SIG-M5 (cell line): ENCODE data around the gene ZNF20.

ENCODE experiments used
- DNase-seq: peaks from one replicate; lab custom pipeline; 2025; lab: John Stamatoyannopoulos, UW

Gene ZNF20

GRCh38 chr19:12139885-12140544 lies at the start of gene ZNF20:
Gene ZNF20 (minus strand): TSS chr19:12140350. CDS start chr19:12140182, 168 bp downstream.
- no peak for DNase-seq

GRCh38 chr19:12187625-12188024 lies 47.5 kb upstream of the ZNF20 start:
- DNase-seq = no peak

DNA sequence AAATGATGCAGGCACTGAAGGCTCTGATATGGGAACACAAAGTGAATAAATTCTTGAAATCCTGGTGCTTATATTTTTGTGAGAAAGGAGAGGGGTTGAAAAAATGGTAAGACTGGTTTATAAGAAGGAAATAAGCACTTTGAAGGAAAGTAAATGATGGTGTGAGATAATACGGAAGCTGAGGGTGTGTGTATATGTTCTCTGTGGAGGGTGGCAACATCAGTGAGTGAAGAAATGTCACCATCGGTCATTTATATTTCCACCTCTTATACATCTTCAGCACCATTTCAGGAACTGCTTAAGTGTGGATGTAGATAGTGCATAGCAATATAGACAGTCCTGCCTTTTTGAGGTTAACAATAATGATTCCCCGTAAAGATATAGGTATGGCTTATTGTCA lies 40.2 kb upstream of the ZNF20 start:
- DNase-seq = no peak

DNA sequence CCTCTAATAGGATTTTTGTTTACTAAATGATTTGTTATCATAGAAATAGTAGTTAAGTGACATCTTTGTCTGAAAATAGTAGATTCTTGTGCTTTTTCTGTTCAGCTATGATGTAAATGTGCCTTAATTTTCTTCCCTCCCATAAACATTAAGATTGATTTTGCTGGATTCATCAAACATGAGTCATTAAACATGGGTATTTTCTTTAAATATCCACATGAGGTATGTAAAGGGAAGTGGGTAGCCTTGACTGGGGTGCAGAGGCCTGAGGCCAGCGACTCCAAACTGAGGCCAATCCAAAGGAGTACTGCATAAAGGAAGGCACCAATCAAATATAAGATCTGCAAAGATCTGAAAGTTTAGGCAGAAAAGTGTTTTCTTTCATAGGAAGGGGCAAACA lies 26.5 kb upstream of the ZNF20 start:
- DNase-seq = no peak

- DNase-seq = no peak
Observed at GRCh38 chr19:12163826-12164225, 23.7 kb upstream of the ZNF20 start.

DNA sequence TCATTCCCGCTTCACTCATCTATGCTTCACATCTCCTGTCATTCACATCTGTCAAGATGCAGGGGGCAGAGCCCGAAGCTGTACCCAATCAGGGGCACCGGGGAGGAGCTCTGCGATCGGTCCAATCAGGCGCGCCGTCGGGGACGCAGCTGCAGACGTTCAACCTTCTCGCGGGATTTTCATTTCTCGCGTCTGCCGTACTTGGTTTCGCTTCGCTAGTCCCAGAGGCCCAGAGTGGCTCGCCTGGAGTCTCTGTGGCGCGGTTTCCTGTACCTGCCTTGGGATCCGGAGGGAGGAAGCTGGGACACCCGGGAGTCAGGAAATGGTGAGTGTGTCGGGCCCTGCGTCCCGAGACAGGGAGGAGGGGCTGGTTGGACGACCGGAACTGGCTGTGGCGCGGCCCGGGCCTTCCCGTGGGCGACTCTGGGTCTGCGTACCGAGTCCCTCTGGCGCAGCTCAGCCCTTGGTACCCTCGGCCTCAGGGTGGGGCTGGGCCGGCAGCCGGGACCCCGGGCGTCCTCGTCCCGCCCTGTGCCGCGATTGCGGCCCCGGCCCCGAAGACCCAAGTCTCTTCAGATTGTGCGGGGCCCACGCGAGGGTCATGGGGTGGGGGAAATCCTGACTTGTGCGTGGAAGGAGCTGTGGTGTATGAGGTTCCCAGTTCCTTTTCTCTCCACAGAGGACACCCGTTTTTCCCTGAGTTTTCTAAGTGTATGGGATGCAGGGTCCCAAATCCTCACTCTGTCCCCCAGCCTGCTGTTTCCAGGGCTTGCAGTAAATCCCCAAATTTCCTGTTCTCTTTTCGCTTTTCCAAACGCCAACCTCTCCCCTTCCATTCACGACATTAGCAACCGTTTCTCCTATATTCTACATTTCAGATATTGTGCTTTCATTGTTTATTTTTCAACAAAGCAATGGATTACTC lies 23.0 kb upstream of the ZNF20 start, which contains the start of gene ZNF136:
Gene ZNF136 (plus strand): TSS at position 215 of the 925 bp plus-strand sequence. CDS start 108 bp downstream, at position 323.
- DNase-seq = no peak

- DNase-seq = no peak
Observed at GRCh38 chr19:12162513-12162881, 22.3 kb upstream of the ZNF20 start.

- DNase-seq = no peak
Observed at GRCh38 chr19:12159773-12160414, 19.7 kb upstream of the ZNF20 start.

- DNase-seq = no peak
Observed at GRCh38 chr19:12156223-12157058, 16.3 kb upstream of the ZNF20 start, which contains the start of gene ZNF625. Gene ZNF625 (minus strand): TSS chr19:12156734. CDS start chr19:12156558, 176 bp downstream.

- no peak for DNase-seq
Observed at GRCh38 chr19:12155324-12155860, 15.2 kb upstream of the ZNF20 start.

DNA sequence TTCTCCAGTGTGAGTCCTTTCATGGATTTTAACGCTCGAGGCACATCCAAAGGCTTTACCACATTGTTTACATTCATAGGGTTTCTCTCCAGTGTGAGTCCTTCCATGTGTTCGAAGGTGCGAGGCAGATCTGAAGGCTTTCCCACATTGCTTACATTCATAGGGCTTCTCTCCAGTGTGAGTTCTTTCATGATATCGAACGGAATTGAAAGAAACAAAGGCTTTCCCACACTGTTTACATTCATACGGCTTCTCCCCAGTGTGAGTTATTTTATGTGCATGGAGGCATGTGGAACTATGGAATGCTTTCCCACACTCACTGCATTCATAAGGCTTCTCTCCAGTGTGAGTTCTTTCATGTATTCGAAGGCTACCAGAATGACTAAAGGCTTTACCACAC lies 5.2 kb upstream of the ZNF20 start:
- no peak for DNase-seq

GRCh38 chr19:12141405-12141736 lies 1.2 kb upstream of the ZNF20 start:
- DNase-seq = no peak

DNA sequence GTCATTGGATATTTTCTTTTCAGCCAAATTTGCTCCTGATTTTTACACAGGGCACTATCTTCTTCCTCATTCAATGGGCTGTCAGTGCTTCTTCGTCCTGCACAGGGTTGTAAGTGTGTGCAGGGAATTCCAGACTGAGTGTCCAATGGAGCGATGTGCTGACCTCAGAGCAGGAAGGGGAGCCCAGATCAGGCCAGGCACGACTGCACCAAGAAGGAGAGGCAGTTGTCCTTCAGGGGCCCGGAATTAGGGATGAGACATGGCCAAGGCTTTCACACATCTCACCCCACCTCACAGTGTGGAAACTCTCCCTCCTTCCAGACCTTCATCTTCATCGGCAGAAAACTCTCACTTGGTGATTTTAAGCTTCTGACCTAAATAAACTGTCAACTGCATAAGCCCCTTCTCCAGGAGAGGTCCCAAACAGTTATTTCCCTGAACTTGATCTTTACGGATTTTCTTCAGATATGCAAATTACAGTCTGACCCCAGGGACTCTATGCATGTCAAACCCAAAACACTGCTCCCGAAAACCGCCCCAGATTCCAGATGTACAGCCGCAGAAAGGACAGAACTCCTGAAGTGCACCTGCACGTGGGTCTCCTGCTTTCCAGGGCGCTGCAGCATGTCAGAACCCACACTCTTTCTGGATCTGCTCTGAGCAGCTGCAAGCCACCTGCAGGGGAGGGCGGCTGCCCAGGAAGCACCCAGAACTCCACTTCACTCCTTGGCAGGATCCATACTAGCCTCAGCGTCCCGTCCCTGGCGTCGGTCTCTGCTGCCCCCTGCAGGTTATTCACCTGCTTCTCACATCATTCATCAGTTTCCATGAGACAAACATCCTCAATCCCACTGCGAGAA lies 625 bp upstream of the ZNF20 start:
- DNase-seq = no peak

DNA sequence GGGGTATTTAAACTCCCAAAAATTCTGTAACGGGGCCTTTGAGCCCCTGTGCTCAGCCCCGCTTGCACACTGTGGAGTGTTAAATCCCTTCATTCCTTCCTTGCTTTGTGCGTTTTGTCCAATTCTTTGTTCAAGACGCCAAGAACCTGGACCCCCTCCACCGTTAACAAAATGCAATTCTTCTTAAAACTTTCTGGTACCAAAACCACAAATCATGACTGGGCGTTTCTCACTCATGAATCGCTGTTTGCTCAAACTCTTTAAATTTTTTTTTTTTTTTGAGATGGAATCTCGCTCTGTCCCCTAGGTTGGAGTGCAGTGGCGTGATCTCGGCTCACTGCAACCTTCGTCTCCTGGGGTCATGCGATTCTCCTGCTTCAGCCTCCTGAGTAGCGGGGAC lies 881 bp downstream of the ZNF20 start:
- no peak for DNase-seq

DNA sequence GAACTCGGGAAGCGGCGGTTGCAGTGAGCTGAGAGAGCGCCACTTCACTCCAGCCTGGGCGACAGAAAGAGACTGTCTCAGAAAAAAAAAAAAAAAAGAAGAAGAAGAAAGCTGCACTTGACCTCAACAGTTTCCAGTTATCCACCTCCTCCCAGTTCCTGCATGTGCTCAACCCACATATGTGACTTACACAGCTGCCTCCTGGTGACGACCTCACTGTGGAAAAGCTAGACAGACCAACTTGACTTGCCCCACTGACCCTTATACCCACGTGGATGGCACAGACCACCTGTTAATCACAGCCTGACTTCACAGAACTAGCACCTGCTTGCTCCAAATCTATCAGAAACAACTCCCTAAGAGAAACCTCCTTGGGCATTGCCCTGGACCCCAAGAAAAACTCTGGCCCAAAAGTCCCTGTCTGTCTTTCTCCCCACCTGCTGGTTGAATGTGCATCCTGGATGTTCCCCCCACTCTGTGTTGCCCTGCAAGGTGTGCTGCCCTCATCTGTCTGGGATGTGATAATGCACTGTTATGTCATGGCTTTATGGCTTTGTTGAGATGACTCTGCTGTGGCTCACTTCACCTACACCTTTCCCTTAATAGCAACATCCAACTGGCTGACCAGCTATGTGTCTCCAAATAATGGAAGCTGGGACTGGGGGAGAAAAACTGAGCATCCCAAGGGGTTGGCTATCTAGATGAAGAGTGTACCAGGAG lies 2.8 kb downstream of the ZNF20 start:
- DNase-seq = no peak

DNA sequence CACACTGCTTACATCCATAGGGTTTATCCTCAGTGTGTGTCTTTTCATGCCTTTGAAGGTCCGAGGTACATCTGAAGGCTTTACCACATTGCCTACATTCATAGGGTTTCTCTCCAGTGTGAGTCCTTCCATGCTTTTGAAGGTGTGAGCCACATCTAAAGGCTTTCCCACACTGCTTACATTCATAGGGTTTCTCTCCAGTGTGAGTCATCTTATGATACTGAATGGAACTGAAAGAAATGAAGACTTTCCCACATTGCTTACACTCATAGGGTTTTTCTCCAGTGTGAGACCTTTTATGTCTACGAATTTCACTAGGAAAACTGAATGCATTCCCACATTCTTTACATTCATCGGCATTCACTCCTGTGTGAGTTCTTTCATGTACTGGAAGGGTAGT lies 7.1 kb downstream of the ZNF20 start:
- DNase-seq = no peak

- no peak for DNase-seq
Observed at GRCh38 chr19:12126707-12127106, 13.4 kb downstream of the ZNF20 start.

GRCh38 chr19:12117201-12117970 lies 22.8 kb downstream of the ZNF20 start:
- DNase-seq = no peak

GRCh38 chr19:12113121-12113520 lies 27.0 kb downstream of the ZNF20 start:
- no peak for DNase-seq
